NCI-H226 (cell line): ENCODE data around the gene TEX36.
"Not testable (repeated sequence)": the region's sequence is repeated elsewhere in the genome, so short reads cannot be mapped to it uniquely, and the experiment has no call there.

ENCODE experiments used
- DNase-seq: peaks from one replicate; pipeline ENCODE4 v3.0.0-alpha.2; 2015

Gene TEX36

DNA sequence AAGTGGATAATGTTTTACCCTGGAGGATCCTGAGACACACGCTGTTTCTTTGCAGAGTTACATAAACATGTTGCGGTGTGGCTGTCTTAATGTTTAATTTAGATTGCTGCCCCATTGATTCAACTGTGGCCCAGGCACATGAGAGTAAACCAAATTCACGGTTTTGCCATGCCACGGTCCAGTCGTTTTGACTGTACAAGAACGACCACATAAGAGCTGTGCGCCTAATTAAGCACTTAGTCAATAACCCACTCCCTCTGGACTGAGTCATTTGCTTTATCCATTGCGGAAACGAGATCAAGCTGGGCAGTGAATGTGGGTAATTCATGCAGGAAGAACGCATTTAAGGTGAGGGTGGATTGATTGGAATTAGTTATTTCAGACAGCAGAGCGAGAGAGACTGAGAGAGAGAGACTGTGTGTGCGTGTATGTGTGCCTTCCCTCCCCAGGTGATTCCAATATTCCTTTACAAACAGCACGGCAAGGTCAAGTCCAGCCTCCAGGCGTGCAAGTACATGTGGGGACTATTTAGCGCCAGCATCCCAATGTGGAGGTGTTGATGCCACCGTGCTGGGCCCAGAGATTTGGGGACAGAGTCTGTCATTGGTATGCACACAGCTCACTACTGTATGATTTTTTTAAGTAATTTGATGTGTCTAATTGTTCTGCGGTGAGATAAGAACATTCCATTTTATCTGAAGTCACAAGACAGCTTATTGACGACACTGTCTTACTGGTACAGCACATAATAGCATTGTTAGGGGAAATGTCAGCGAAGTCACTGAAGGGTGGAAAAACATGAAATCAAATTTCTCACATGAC lies 8.4 kb upstream of the TEX36 start:
- no peak for DNase-seq

DNA sequence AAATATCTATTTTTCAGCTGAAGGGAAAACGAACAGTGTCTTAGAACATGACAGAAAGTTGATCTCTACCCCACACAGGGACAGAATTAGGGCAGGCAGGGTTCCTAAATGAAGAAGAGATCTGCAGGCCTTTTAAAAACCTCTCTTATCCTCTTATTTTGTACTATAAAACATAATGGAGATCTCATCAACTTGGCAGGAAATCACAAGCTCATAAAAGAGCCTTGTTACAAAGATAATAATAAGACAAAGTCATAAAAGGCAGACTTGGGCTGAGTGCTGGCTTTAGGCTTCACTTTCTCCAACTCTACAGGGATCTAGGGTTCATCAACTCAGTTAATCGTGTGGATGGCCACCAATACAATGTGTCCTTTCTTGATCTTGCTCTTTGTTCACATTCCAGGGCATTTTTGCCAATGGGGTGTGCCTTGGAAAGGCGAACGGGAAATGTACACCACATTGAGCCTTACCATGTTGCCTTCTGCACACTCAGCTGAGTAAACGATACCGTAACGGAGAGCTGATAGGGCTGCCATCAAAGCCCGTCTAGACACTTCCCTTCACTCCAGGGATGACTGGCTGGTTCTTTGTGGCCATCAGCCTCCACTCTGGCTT lies 7.1 kb upstream of the TEX36 start:
- no peak for DNase-seq

DNA sequence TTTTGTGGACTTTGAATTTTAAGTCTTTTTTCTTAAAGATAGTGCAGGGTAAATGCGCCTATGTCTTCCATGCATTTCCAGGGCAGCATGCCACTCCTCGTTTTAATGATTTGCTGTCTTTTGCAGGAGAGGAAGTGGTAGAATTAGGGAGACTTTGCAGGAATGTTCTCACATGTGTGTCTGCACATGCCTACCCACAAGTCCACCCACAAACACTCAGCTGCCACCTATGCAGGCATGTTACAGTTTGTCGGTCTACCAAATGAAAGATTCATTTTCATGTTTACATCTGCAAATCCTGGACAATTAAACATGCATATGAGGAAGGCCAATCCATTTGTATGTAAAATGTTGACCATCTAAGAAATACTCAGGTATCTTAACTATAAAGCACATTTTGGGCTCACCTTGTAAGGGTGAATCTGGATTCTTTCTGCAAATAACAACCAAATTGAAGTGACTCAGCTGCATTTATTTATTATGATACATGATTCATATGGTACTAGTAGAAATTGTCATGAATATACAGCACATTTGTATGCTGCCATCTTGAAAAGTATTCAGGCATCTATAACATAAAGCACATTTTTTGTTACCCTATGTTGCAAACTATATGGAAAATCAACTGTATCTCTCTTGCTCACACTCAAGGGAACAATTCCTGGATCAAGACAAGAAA lies 4.7 kb upstream of the TEX36 start:
- no peak for DNase-seq

DNA sequence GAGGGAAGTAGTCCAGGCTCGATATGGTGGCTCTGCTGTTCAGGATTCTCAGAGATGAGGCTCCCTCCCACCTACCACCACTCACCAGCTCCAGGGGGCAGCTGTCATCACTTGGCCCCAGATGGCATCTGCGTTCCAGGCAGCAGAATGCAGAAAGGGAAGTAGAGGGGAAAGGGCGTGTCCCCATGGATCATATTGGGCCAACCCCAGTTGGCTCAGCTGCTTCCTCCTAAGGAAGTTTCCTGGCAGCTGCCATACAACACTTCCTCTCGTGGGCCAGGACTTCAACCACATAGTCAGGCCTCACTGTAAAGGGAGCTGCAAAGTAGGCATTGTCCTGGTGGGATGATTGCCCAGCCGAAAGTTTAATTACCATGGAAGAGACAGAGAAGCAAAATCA lies 1.6 kb upstream of the TEX36 start:
- DNase-seq = no peak

DNA sequence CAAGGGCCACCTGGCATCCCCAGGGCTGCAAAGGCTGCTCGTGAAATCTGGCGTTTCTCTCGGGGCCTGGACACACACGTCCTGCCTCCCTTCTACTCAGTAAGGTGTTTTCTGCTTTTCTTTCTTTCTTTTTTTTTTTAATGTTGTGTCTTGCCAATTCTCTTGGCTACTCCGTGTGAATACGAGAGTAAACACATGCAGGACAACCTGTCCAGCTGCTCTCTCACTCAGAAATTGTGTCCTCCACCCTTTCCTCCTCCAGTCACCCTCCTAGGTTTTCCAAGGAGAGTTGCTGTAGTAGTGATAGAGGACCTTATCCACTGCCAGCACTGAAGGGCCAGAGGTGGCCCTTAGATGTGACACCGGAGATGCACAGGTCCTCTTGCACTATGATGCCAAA lies 858 bp upstream of the TEX36 start:
- DNase-seq = no peak

DNA sequence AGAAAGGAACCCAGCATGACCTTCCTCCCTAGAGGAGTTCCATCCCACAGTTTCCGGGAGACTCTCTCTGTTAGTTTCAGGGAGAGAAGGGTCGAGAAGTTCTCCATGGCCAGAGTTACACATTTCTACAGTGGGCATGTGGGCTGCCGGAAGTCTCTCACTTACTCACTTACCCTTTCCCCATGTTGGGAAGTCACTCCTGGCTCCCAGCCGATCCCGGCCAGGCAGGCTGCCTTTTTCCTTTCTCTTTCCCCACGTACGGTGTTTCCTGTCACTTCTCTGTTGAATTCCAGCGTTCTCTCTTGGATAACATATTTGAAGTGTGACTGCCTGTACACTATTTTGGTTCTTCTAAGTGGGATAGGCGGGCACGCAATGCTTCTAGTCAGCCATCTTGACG lies 3.5 kb downstream of the TEX36 start:
- DNase-seq = no peak

DNA sequence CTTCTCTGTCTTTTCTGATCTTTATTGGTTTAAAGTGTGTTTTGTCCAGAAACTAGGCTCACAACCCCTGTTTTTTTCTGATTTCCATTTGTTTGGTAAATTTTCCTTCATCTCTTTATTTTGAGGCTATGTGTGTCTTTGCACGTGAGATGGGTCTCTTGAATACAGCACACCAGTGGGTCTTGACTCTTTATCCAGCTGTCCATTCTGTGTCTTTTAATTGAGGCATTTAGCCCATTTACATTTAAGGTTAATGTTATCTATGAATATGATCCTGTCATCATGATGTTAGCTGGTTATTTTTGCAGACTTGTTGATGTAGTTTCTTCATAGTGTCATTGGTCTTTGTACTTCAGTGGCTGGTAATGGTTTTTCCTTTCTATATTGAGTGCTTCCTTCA lies 10.1 kb downstream of the TEX36 start:
- DNase-seq = no peak

DNA sequence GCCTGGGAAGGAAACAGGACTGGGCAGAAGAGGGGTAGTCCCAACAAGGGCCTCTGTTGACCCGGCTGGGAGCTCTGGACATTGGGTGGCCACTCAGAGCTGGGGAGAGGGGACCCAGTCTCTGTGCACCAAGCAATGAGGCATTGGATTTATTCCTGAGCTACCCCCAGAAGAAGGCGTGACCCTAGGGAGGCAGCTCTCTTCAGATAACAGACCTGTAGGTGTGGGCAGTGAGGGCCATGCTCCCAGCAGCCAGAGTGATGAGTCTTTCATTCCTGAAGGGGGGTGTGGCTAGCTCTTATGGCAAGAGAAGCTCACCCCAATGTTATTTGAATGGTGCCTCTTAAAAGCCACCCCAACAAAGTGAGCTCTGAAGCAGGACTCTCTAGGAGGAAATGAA lies 20.4 kb downstream of the TEX36 start:
- DNase-seq = peak; percentile 87

DNA sequence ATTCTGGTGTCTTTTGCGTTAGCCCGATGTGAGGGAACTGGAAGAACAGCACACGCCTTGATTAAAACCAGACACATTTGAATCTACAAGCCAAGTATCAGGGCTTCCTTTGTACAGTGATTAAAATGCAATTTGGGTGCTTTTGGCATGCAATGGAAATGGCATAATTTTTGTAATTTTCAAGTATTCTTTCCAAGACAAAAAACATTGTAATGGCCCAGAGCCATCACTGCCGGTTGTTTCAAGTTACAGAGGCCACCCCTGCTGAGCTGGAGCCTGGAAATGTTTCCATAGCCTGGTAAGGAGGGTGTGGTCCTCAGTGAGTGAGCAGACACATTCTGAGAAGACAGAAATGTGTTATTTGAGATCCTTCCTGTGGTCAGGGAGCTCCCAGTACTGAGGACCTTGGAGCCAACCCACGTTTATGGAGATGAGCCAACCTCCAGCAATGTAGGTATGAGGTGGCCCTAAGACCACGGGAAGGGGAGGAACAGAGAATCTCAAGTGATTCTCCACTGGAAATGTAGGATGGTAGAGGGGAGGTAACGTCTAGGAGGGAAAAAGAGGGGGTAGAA lies 20.9 kb downstream of the TEX36 start:
- DNase-seq = peak; percentile 90

DNA sequence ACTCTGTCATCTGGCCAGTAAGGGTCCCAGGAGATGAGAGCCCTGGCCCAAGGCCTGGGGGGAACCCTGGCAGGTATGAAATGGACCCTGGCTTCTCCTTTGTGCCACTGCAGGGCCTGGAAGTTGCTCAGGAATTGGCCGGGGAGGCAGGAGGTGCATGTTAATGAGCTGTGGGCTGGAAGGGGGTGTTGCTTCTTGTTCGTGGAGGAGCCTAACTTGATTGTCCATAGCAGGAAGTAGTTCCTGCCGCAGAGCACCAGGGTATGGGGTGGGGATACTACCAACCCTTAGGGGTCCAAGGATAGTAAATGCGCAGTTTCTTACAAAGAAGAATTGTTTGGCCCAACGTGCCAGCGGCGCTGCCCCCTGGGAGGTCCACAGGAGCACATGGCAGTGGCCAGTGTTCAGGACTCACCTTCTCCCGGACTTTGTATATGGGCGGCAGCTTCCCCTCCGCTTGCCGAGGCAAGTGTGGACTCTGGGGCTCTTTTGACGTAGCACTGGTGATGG lies 21.5 kb downstream of the TEX36 start:
- DNase-seq = no peak

DNA sequence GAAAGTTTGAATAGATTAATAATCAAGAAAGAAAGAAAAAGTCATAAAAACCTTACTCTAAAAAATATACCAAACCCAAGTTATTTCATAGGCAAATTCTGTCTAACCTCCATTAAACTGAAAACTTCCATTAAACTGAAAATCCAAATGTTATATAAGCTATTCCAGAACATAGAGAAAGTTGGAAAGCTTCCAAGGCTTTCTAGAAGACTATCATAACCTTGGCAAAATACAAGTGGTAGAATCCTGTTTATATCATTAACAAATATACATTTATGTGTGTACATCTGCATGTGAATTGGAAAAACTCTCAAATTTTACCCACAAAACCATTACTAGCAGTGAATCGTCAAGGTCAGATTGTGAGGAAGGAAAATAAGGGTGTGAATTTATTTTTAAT lies 23.9 kb downstream of the TEX36 start:
- DNase-seq = no peak

DNA sequence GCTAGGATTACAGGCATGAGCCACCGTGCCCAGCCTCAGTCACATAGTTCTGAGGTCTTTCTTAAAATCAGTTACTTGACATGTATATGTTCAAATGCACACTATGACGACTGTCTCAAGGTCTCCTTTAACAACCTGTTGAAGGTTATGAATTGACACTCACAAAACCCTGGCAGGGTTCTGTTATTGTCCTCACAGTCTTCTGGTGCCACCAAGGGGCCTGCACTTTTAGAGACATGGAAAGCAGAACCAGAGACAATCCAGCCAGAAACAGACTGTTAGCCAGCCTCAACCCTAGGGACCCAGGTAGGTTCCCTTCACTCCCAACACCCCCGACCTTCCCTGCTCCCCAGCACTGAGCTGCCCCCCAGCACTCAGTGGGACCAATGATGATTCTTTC lies 26.4 kb downstream of the TEX36 start:
- no peak for DNase-seq

DNA sequence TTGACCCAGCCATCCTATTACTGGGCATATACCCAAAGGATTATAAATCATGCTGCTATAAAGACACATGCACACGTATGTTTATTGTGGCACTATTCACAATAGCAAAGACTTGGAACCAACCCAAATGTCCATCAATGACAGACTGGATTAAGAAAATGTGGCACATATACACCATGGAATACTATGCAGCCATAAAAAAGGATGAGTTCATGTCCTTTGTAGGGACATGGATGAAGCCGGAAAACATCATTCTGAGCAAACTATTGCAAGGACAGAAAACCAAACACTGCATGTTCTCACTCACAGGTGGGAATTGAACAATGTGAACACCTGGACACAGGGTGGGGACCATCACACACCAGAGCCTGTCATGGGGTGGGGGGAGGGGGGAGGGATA lies 29.9 kb downstream of the TEX36 start:
- not testable (repeated sequence) for DNase-seq

DNA sequence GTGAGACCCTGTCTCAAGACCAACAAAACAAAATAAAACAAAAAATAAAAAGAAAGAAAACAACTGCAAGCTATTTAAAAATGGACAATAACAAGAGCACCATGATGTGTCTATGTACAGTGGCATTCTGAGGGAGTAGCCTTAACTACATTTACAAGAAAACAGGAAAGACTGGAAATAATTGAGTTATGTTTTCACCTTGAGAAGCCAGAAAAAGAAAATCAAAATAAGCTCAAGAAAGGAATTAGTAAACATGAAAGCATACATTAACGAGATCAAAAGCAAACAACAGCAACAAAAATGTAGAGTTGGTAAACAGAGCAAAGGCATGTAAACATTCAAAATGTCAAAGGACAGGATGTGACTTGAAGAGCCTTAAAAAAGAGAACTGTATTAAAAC lies 36.7 kb downstream of the TEX36 start:
- no peak for DNase-seq

DNA sequence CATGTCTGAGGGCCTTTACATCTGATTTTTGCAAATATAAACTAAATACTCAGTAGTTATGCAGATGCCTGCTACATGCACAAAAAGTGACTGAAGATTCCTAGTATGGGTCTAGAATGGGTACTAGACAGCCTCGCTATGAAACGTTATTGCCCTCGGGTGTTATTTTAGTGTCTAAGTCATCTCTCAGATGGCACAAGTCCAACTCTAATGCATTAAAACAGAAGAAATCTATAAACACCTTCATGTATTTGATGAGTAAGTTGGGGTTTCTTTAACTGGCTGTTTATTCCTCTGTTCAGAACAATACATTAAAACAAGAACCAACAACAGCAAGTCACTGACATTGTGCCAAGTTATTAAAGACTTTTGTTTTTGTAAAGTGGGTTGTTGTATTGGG lies 41.6 kb downstream of the TEX36 start:
- DNase-seq = no peak

DNA sequence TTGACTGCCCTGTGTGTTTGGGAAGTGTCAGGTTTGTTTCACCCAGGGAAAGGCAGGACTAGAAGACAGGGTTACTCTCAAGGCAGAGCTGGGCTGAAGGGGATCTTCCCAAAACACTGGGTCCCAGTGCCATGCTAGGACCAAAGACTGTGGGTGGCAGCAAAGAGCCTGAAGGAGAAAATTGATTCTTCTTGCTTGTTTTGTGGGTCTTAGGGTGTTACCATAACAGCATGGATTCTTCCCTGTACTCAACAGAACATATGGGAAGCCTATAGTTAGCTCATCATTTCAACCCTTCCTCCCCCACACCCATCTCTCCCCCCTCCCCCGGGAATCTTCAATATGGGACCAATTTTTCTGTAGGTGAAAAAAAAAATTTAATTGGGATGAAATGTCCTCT lies 42.3 kb downstream of the TEX36 start:
- DNase-seq = no peak

DNA sequence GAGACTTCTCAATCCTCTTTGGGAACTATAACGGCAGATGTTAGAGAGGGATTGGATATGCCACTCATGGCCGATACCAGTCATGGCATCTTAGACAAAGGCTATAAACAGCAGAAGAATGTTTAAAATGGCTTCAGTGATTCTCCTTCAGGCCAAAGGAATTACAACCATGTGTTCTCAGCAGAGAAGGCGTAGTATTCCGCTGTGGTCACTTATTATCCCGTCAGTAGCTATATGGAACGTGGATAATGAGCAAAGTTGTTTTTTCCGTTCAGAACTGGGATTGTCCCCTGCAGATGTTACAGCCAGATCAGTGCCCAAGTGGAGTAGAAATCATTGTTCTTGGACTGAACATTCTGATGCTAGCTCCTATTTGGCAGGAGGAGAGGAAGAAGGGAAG lies 43.1 kb downstream of the TEX36 start:
- DNase-seq = no peak

DNA sequence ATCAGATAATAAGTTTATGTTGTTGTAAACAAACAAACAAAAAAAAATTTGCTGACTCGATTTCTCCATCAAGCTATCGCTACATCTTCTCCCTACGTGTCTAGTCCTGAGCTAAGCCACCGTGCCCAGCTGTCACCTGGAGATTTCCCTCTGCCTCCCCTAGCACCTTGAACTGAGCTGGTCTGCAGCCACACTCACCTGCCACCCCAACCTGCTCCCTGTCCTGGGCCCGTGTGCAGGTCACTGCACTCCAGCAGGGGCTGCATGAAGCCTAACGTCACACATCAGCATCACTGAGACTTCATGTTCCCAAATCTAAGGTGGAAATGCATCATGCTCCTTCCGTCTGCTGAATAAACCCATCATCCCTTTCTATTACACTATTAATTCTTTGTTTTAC lies 44.4 kb downstream of the TEX36 start:
- DNase-seq = no peak

DNA sequence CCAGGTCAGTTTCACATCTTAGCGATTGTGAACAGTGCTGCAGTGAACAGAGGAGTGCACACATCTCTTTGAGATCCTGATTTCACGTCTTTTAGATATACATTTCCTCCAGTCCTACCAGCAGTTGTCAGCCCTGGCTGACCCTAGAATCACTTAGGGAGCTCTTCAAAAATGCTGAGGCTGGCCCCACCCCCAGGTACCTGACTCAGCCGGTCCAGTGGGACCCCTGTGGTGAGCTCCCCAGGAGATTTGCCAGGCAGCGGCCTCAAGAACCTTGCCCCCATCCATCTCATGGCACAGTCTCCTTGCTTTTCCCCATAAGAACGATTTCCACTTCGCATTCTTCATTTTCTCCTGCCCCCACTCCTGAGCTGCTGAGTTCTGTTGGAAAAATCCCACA lies 45.5 kb downstream of the TEX36 start:
- no peak for DNase-seq

DNA sequence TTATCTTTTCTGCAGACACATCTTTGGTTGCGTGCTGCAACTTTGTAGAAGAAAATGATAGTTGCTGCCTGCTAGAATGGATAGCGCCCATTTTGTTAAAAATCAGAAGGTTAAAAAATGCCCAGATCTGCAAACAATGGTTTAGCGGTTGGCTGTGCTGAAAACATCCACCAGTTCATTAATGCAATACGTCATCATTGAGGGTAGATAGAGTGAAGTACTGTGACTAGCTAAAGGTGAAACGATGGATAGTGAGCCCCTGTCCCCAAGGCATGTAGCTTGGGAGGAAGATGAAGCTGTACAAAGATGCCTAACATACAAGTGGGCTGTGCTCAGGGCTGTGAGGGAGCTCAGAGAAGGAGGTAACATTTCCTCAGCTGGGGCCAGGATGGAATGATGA lies 48.4 kb downstream of the TEX36 start:
- DNase-seq = no peak

DNA sequence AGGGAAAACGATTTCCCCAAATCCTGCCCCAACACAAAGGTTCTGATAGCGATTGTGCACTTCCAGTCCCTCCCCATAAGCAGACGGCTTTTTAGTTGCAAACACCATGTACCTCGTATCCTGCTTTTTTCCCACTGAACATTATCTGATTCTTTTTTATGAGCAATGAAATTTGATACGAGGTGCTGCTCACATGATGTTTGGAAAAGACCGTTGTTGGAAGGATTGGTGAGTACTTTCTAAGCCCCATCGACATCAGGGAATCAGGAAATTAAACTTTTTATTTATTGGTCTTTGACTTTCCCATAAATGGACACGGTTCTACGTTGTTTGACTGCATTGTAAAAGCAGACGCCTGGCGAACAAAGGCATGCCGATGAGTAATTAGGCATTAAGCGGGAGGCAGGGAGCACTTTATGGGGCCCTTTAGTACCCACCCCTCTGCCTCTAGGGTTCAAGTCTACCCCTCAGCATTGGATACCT lies 49.4 kb downstream of the TEX36 start:
- no peak for DNase-seq

DNA sequence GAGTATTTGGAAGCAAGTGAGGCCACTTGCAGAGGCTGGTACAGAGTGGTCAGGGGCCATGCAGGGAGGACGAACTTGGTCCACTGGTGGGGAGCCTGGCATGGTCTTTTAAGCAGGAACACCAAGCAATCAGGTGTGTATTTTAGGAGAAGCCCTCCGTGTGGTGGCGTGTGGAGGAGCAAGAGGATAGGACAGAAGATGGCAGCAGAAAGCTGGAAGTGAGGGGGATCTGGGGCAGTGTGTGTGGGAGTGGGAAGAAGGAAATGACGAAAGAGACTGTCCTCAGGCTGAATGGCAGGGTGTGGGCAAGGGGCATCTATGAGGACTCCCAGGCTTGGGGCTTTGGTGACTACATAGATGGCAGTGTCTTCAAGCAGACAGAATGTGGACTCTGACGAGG lies 51.2 kb downstream of the TEX36 start:
- no peak for DNase-seq

DNA sequence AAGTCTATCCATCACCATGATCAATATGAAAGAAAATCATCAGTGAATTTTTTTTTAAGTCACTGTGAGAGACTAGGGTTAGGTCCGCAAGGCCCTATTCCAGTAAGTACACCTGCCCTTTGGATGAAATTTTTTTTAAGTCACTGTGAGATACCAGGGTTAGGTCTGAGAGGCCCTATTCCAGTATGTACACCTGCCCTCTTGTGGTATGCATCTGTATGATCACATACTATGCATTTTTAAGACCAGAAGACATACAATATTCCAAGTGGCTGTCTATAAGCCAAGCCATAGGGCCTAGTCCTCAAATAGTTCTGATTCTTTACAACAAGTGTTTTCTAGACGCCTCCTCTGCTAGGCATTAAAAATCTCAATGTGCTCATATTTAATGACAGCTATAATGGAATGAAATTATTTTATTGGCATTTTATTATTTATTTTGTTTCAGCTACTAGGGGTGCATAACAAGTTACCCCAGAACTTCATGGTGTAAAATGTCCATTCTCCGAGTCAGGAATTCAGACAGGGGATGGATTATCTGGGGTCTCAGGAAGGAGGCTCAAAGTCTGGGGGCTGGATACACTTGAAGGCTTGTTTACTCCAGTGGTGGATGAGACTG lies 53.1 kb downstream of the TEX36 start:
- peak; percentile 26 for DNase-seq
